ENCODE data around the gene CD300A. TPM values are rescaled to one million over a fixed set of nuclear protein-coding genes. Genes with fewer than 3 reads are reported as not detected.
"Not testable (repeated sequence)": the region's sequence is repeated elsewhere in the genome, so short reads cannot be mapped to it uniquely, and the experiment has no call there.

CD300A gene
- total and polyA plus RNA-seq, 4 experiments from 2014 or later = 27.6 to 51.4 (median 33.7) TPM

GRCh38 chr17:74485841-74486240, 19.4 kb downstream of the CD300A start:
- no peaks in the 10 kb centered on the region for H3K9me3 ChIP-seq (ENCODE audit: control insufficient read depth in 1 of 2, low read length in 2 of 2)
- no peak overlapping the region for H3K27ac ChIP-seq (ENCODE audit: low read depth, low read length)
- POLR2A ChIA-PET (ENCODE audit: partially characterized antibody) = interaction anchor here (1.0 kb wide), 1 partner anchor 50 kb away, joined by 3 read pairs; no protein-coding TSS in a partner anchor
- H3K9me3 Mint-ChIP-seq = peaks cover 0 to 6% (median 0%) of the 10 kb centered on the region in 8 donors
- no peaks in the 10 kb centered on the region for H3K36me3 ChIP-seq (ENCODE audit: insufficient read depth, low read length)
- no peak overlapping the region for H3K4me3 Mint-ChIP-seq
- peak overlapping the region in 2 of 7 donors; percentile 7 to 27 for H3K27ac Mint-ChIP-seq
- CTCF ChIA-PET (ENCODE audit: partially characterized antibody) = interaction anchor here (2.3 to 3.3 kb wide), 3 partner anchors 28 to 117 kb away, joined by 6 to 22 read pairs (median 11); no protein-coding TSS in a partner anchor
- H3K36me3 Mint-ChIP-seq = peaks cover 27 to 49% of the 10 kb centered on the region in 2 donors
- intact Hi-C loops (cut with micrococcal nuclease) = no loop called here
- H3K4me3 ChIP-seq (ENCODE audit: low read length in 2 of 2) = no peak overlapping the region
- no peaks in the 10 kb centered on the region for H3K27me3 ChIP-seq (ENCODE audit: insufficient read depth, low read length)
- H3K27me3 Mint-ChIP-seq = no peaks in the 10 kb centered on the region
- H3K4me1 Mint-ChIP-seq = peaks cover 6 to 20% (median 15%) of the 10 kb centered on the region in 4 donors
- DNase-seq = no peak
- H3K4me1 ChIP-seq (ENCODE audit: insufficient read depth, low read length) = peaks cover 1% of the 10 kb centered on the region

DNA sequence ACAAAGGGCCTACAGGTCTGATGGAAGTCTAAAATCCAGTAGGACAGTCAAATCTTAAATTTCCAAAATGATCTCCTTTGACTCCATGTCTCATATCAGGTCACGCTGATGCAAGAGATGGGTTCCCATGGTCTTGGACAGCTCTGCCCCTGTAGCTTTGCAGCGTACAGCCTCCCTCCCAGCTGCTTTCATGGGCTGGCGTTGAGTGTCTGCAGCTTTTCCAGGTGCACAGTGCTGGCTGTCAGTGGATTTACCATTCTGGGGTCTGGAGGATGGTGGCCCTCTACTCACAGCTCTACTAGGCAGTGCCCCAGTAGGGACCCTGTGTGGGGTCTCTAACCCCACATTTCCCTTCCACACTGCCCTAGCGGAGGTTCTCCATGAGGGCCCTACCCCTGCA, 21.8 kb downstream of the CD300A start:
- H3K4me3 Mint-ChIP-seq; H3K4me1 ChIP-seq (ENCODE audit: insufficient read depth, low read length); H3K9me3 Mint-ChIP-seq; DNase-seq; H3K36me3 ChIP-seq (ENCODE audit: insufficient read depth, low read length); H3K4me3 ChIP-seq (ENCODE audit: low read length in 2 of 2); H3K27ac Mint-ChIP-seq; H3K9me3 ChIP-seq (ENCODE audit: control insufficient read depth in 1 of 2, low read length in 2 of 2); H3K27ac ChIP-seq (ENCODE audit: low read depth, low read length); H3K27me3 ChIP-seq (ENCODE audit: insufficient read depth, low read length); H3K27me3 Mint-ChIP-seq; intact Hi-C loops (cut with micrococcal nuclease): not testable (repeated sequence)
- peaks cover 19 to 33% of the 10 kb centered on the region in 2 donors for H3K36me3 Mint-ChIP-seq
- POLR2A ChIA-PET (ENCODE audit: partially characterized antibody) = interaction anchor here (0.9 to 1.7 kb wide), 2 partner anchors 22 to 31 kb away, joined by 3 to 4 read pairs; partner anchors contain the start of gene CD300A
- CTCF ChIA-PET (ENCODE audit: partially characterized antibody) = interaction anchor here (1.3 to 3.3 kb wide), 4 partner anchors 8 to 120 kb away, joined by 3 to 22 read pairs (median 8); no protein-coding TSS in a partner anchor
- peaks cover 9 to 20% (median 15%) of the 10 kb centered on the region in 4 donors for H3K4me1 Mint-ChIP-seq

DNA sequence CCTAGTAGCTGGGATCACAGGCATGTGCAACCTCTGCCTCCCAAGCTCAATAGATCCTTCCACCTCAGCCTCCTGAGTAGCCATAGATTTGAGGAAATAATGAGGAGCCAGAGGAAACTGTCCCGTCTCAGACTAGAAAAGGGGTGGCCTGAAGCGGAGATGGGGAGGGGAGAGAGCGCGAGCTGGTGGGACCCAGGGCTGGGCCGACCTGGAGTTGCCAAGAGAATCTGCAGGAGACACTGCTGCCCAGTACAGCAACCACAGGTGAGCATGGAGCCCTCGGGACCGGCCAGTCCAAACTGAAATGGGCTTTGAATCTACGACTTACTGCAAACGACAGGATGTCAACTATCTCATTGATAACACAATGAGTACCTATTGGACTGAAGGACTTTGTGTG, 24.3 kb downstream of the CD300A start:
- intact Hi-C loops (cut with micrococcal nuclease) = no loop called here
- Histone ChIP-seq H3K4me1 (ENCODE audit: insufficient read depth, low read length) (peaks cover 5% of the 10 kb centered on the region), H3K27me3 (ENCODE audit: insufficient read depth, low read length) (no peaks in the 10 kb centered on the region), H3K36me3 (ENCODE audit: insufficient read depth, low read length) (no peaks in the 10 kb centered on the region), H3K4me3 (ENCODE audit: low read length in 2 of 2) (no peak overlapping the region), H3K9me3 (ENCODE audit: control insufficient read depth in 1 of 2, low read length in 2 of 2) (no peaks in the 10 kb centered on the region), H3K27ac (ENCODE audit: low read depth, low read length) (no peak overlapping the region)
- CTCF ChIA-PET (ENCODE audit: partially characterized antibody) = interaction anchor here (0.8 to 6.3 kb wide), 8 partner anchors 11 to 122 kb away, joined by 3 to 105 read pairs (median 4); no protein-coding TSS in a partner anchor
- Mint-ChIP-seq H3K9me3 (peaks cover 0 to 6% (median 0%) of the 10 kb centered on the region in 8 donors), H3K27me3 (peaks cover 0 to 2% of the 10 kb centered on the region in 2 donors), H3K4me1 (peaks cover 12 to 23% (median 16%) of the 10 kb centered on the region in 4 donors), H3K4me3 (no peak overlapping the region), H3K27ac (peak overlapping the region in 1 of 7 donors; percentile 41), H3K36me3 (peaks cover 19% of the 10 kb centered on the region in 2 donors)
- POLR2A ChIA-PET (ENCODE audit: partially characterized antibody) = interaction anchor here (1.3 kb wide), 1 partner anchor 36 kb away, joined by 5 read pairs; no protein-coding TSS in a partner anchor
- no peak for DNase-seq

GRCh38 chr17:74491626-74492025, 25.2 kb downstream of the CD300A start:
- no peaks in the 10 kb centered on the region for H3K27me3 ChIP-seq (ENCODE audit: insufficient read depth, low read length)
- Mint-ChIP-seq H3K27ac (no peak overlapping the region), H3K4me3 (no peak overlapping the region), H3K36me3 (peaks cover 13 to 19% of the 10 kb centered on the region in 2 donors), H3K4me1 (peaks cover 11 to 23% (median 15%) of the 10 kb centered on the region in 4 donors), H3K27me3 (peaks cover 0 to 2% of the 10 kb centered on the region in 2 donors), H3K9me3 (peaks cover 0 to 6% (median 0%) of the 10 kb centered on the region in 8 donors)
- no peaks in the 10 kb centered on the region for H3K36me3 ChIP-seq (ENCODE audit: insufficient read depth, low read length)
- DNase-seq = no peak
- no peak overlapping the region for H3K4me3 ChIP-seq (ENCODE audit: low read length in 2 of 2)
- intact Hi-C loops (cut with micrococcal nuclease) = no loop called here
- H3K4me1 ChIP-seq (ENCODE audit: insufficient read depth, low read length) = peaks cover 5% of the 10 kb centered on the region
- POLR2A ChIA-PET (ENCODE audit: partially characterized antibody) = no interaction called here
- H3K27ac ChIP-seq (ENCODE audit: low read depth, low read length) = no peak overlapping the region
- H3K9me3 ChIP-seq (ENCODE audit: control insufficient read depth in 1 of 2, low read length in 2 of 2) = no peaks in the 10 kb centered on the region
- CTCF ChIA-PET (ENCODE audit: partially characterized antibody) = interaction anchor here (0.6 to 6.3 kb wide), 11 partner anchors 16 to 123 kb away, joined by 3 to 105 read pairs (median 4); partner anchors contain the start of gene GPR142

DNA sequence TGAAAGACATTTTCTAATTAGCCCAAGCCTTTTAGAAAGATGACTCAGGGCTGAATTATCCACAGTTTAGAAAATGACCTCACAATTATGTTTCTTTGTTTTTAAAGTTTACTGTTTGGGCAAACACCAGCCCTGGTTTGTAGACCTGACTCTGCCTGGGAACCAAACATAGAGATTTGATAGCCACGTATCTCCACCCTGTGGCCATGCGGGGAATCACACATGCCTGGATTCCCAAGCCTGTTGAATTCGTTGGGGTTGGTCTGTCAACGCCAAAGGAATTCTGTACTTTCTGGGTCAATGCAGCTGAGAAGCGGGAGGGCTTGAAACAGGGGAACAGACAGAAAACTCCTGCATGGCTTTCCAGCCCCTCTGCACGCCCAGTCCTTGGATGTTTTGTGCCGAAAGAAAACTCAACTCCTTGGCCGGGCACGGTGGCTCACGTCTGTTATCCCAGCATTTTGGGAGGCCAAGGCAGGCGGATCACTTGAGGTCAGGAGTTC, 26.9 kb downstream of the CD300A start:
- H3K27ac Mint-ChIP-seq = peak overlapping the region in 3 of 7 donors; percentile 12 to 70 (median 43)
- H3K36me3 Mint-ChIP-seq = peaks cover 6 to 10% of the 10 kb centered on the region in 2 donors
- H3K9me3 Mint-ChIP-seq = peaks cover 0 to 6% (median 0%) of the 10 kb centered on the region in 8 donors
- Histone ChIP-seq H3K4me3 (ENCODE audit: low read length in 2 of 2) (no peak overlapping the region), H3K27me3 (ENCODE audit: insufficient read depth, low read length) (no peaks in the 10 kb centered on the region), H3K27ac (ENCODE audit: low read depth, low read length) (no peak overlapping the region), H3K9me3 (ENCODE audit: control insufficient read depth in 1 of 2, low read length in 2 of 2) (no peaks in the 10 kb centered on the region), H3K36me3 (ENCODE audit: insufficient read depth, low read length) (no peaks in the 10 kb centered on the region), H3K4me1 (ENCODE audit: insufficient read depth, low read length) (peaks cover 5% of the 10 kb centered on the region)
- peaks cover 9 to 18% (median 12%) of the 10 kb centered on the region in 4 donors for H3K4me1 Mint-ChIP-seq
- CTCF ChIA-PET (ENCODE audit: partially characterized antibody) = interaction anchor here (1.0 to 6.3 kb wide), 6 partner anchors 14 to 125 kb away, joined by 3 to 105 read pairs (median 16); partner anchors contain the start of gene GPR142
- H3K4me3 Mint-ChIP-seq = no peak overlapping the region
- peak; percentile 58 to 71 (median 65) for DNase-seq
- peaks cover 0 to 2% of the 10 kb centered on the region in 2 donors for H3K27me3 Mint-ChIP-seq
- intact Hi-C loops (cut with micrococcal nuclease) = loop anchor here (1.0 kb wide), 4 partner anchors 39 to 192 kb away; no protein-coding TSS in a partner anchor
- POLR2A ChIA-PET (ENCODE audit: partially characterized antibody) = interaction anchor here (1.0 to 1.3 kb wide), 2 partner anchors 37 to 39 kb away, joined by 3 read pairs; no protein-coding TSS in a partner anchor

- Histone ChIP-seq H3K27ac (ENCODE audit: low read depth, low read length) (no peak overlapping the region), H3K4me3 (ENCODE audit: low read length in 2 of 2) (no peak overlapping the region), H3K27me3 (ENCODE audit: insufficient read depth, low read length) (no peaks in the 10 kb centered on the region), H3K4me1 (ENCODE audit: insufficient read depth, low read length) (peaks cover 5% of the 10 kb centered on the region), H3K36me3 (ENCODE audit: insufficient read depth, low read length) (no peaks in the 10 kb centered on the region), H3K9me3 (ENCODE audit: control insufficient read depth in 1 of 2, low read length in 2 of 2) (no peaks in the 10 kb centered on the region)
- ChIA-PET POLR2A (ENCODE audit: partially characterized antibody) (no interaction called here), CTCF (ENCODE audit: partially characterized antibody) (interaction anchor here (1.2 to 2.5 kb wide), 5 partner anchors 40 to 129 kb away, joined by 4 to 21 read pairs (median 10); no protein-coding TSS in a partner anchor)
- intact Hi-C loops (cut with micrococcal nuclease) = no loop called here
- H3K27me3 Mint-ChIP-seq = peaks cover 0 to 2% of the 10 kb centered on the region in 2 donors
- H3K27ac Mint-ChIP-seq = peak overlapping the region in 1 of 7 donors; percentile 70
- peaks cover 4 to 8% (median 6%) of the 10 kb centered on the region in 4 donors for H3K4me1 Mint-ChIP-seq
- DNase-seq = no peak
- no peaks in the 10 kb centered on the region for H3K9me3 Mint-ChIP-seq
- H3K4me3 Mint-ChIP-seq = no peak overlapping the region
- no peaks in the 10 kb centered on the region for H3K36me3 Mint-ChIP-seq
Observed at GRCh38 chr17:74497471-74497870, 31.0 kb downstream of the CD300A start.

DNA sequence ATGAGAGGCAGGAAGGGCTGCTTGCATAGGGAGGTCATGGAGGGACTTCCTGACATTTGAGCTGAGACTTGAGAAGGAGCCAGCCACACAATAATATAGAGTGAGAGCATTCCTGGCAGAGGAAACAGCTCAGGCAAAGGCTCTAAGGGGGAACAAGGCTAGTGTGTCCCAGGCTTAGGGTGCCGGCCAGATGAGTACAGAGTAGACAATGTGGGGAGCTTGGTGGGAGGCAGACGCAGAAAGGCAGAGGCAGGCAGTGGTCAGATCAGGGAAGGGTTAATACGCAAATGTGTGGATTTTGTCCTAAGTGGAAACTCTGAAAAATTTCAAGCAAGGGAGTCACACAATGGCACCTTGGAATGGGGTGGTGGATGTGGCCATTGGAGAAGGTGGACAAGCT, 33.6 kb downstream of the CD300A start:
- Histone ChIP-seq H3K27ac (ENCODE audit: low read depth, low read length) (no peak overlapping the region), H3K4me1 (ENCODE audit: insufficient read depth, low read length) (no peaks in the 10 kb centered on the region), H3K27me3 (ENCODE audit: insufficient read depth, low read length) (no peaks in the 10 kb centered on the region), H3K36me3 (ENCODE audit: insufficient read depth, low read length) (no peaks in the 10 kb centered on the region), H3K9me3 (ENCODE audit: control insufficient read depth in 1 of 2, low read length in 2 of 2) (no peaks in the 10 kb centered on the region), H3K4me3 (ENCODE audit: low read length in 2 of 2) (no peak overlapping the region)
- POLR2A ChIA-PET (ENCODE audit: partially characterized antibody) = no interaction called here
- Mint-ChIP-seq H3K9me3 (no peaks in the 10 kb centered on the region), H3K36me3 (no peaks in the 10 kb centered on the region), H3K4me3 (no peak overlapping the region), H3K4me1 (no peaks in the 10 kb centered on the region), H3K27ac (peak overlapping the region in 2 of 7 donors; percentile 53 to 55), H3K27me3 (no peaks in the 10 kb centered on the region)
- DNase-seq = no peak
- CTCF ChIA-PET (ENCODE audit: partially characterized antibody) = interaction anchor here (0.7 to 1.8 kb wide), 3 partner anchors 11 to 131 kb away, joined by 3 to 6 read pairs (median 3); no protein-coding TSS in a partner anchor
- intact Hi-C loops (cut with micrococcal nuclease) = no loop called here
